Panc1 (cell line): ENCODE data around the gene INTS3.

Experiments
- POLR2AphosphoS5 ChIP-seq: IDR thresholded peaks from 2 replicates; pipeline ENCODE4 v1.6.1; 2012; ENCODE audit warnings: mild to moderate bottlenecking, low read depth, low read length, moderate library complexity
- REST ChIP-seq, 2 experiments: IDR thresholded peaks; 2 replicates each; pipeline ENCODE4 v1.6.1; 2011 to 2012; ENCODE audit warnings: low read depth in 2 of 2, control low read depth in 1 of 2, low read length in 1 of 2, mild to moderate bottlenecking in 1 of 2, moderate library complexity in 1 of 2; ENCODE audit not compliant: insufficient read depth in 1 of 2
- TF ChIP-seq, protein P1 (sequence below): fragments of 450-650 bp; IDR thresholded peaks from 2 replicates; pipeline ENCODE4 v1.5.1; 2017; ENCODE audit warnings: mild to moderate bottlenecking

- TF ChIP-seq, protein P1, sequence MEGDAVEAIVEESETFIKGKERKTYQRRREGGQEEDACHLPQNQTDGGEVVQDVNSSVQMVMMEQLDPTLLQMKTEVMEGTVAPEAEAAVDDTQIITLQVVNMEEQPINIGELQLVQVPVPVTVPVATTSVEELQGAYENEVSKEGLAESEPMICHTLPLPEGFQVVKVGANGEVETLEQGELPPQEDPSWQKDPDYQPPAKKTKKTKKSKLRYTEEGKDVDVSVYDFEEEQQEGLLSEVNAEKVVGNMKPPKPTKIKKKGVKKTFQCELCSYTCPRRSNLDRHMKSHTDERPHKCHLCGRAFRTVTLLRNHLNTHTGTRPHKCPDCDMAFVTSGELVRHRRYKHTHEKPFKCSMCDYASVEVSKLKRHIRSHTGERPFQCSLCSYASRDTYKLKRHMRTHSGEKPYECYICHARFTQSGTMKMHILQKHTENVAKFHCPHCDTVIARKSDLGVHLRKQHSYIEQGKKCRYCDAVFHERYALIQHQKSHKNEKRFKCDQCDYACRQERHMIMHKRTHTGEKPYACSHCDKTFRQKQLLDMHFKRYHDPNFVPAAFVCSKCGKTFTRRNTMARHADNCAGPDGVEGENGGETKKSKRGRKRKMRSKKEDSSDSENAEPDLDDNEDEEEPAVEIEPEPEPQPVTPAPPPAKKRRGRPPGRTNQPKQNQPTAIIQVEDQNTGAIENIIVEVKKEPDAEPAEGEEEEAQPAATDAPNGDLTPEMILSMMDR = no peak
- TF ChIP-seq REST (IDR thresholded peaks at IDR 0.05; ENCODE audit: insufficient read depth in 1 of 2, low read depth in 2 of 2, low read length in 1 of 2) (no peak), POLR2AphosphoS5 (0 out of 2 replicates have a peak, but pooled peaks have one; percentile 12)
Measured at GRCh38 chr1:153775458-153776327, 47.8 kb downstream of the INTS3 start.
